ENCODE measurements around the gene KIAA1671. TPM values are rescaled to one million over a fixed set of nuclear protein-coding genes. Genes with fewer than 3 reads are reported as not detected.

The KIAA1671 gene
- total and polyA plus RNA-seq, 2 of the 4 experiments (the other 2 are of a cell fraction) = 0.02 TPM; not detected in 1

GRCh38 chr22:25139062-25139461, 186.5 kb downstream of the KIAA1671 start:
- DNase-seq = no peak
- no peak overlapping the region for H4K91ac ChIP-seq (ENCODE audit: insufficient read depth, low read depth, low read length)
- no peak overlapping the region for H2AFZ ChIP-seq (replicated peaks; ENCODE audit: low read length, poor library complexity)
- H3K4ac ChIP-seq (ENCODE audit: low read depth, low read length) = no peak overlapping the region
- no peak overlapping the region for H2BK5ac ChIP-seq (ENCODE audit: low read depth, low read length, poor library complexity, severe bottlenecking)
- H3K4me2 ChIP-seq (ENCODE audit: low read depth, low read length) = no peak overlapping the region
- dilution Hi-C loops (cut with HindIII; ENCODE audit: low sequenced_read_pairs, unreplicated experiment) (no loop called here), intact Hi-C loops (cut with micrococcal nuclease) (no loop called here), in situ Hi-C loops (cut with MboI; ENCODE audit: low sequenced_read_pairs) (no loop called here)
- TF ChIP-seq CTCF (conservative IDR thresholded peaks at IDR 0.05; ENCODE audit: low read depth, low read length) = no peak
- no peak for TF ChIP-seq MAZ (IDR thresholded peaks at IDR 0.05; ENCODE audit: borderline replicate concordance, low read depth, low read length)
- no peak for TF ChIP-seq RFX5 (IDR thresholded peaks at IDR 0.05; ENCODE audit: low read depth, low read length)
- H3K9ac ChIP-seq (ENCODE audit: low read depth, low read length) = no peak overlapping the region
- POLR2A ChIA-PET (ENCODE audit: unreplicated experiment) = no interaction called here
- H3K23ac ChIP-seq (ENCODE audit: low read depth, low read length) = no peak overlapping the region
- CTCF ChIA-PET = no interaction called here
- no peak overlapping the region for H3K4me3 ChIP-seq (ENCODE audit: insufficient read depth, low read depth, low read length)
- H3K27ac ChIP-seq (ENCODE audit: insufficient read depth, low read length) = no peak overlapping the region
- H4K8ac ChIP-seq (ENCODE audit: low read depth in 2 of 2, low read length in 2 of 2) = no peak overlapping the region
- no peak overlapping the region for H3K56ac ChIP-seq (ENCODE audit: extremely low read depth, insufficient read depth, low read length)
- H3K18ac ChIP-seq (ENCODE audit: low read depth, low read length) = no peak overlapping the region
- H2AK5ac ChIP-seq (ENCODE audit: low read depth, low read length) = no peak overlapping the region
- BruUV-seq (replicated peaks) = no TSS peak
- H3K36me3 ChIP-seq (ENCODE audit: control insufficient read depth, insufficient read depth, low read length) = no peaks in the 10 kb centered on the region
- H4K20me1 ChIP-seq (ENCODE audit: insufficient read depth, low read length) = no peaks in the 10 kb centered on the region
- no peak overlapping the region for H3K14ac ChIP-seq (replicated peaks; ENCODE audit: low read depth, low read length)
- no peaks in the 10 kb centered on the region for H3K27me3 ChIP-seq (ENCODE audit: control insufficient read depth, insufficient read depth, low read length)
- no peak overlapping the region for H4K5ac ChIP-seq (ENCODE audit: low read depth, low read length)
- H3K9me3 ChIP-seq (ENCODE audit: control insufficient read depth, insufficient read depth, low read length) = no peaks in the 10 kb centered on the region
- H2AK9ac ChIP-seq (replicated peaks; ENCODE audit: low read depth, low read length, poor library complexity) = no peak overlapping the region
- WGBS, 2 experiments (ENCODE audit: extremely low coverage in 2 of 2, insufficient read length in 1 of 2) = no CpG with 5 or more reads among the region's 2 CpGs
- no peaks in the 10 kb centered on the region for H3K9me1 ChIP-seq (ENCODE audit: insufficient read depth, low read length)
- no peaks in the 10 kb centered on the region for H3K79me1 ChIP-seq (ENCODE audit: low read depth in 1 of 2, low read length in 2 of 2)
- no peak overlapping the region for H2BK20ac ChIP-seq (ENCODE audit: low read depth, low read length)
- no peak overlapping the region for H2BK15ac ChIP-seq (ENCODE audit: low read depth, low read length)
- no peak for ATAC-seq (ENCODE audit: low read depth)
- H2BK120ac ChIP-seq (ENCODE audit: low read depth, low read length) = no peak overlapping the region
- no peaks in the 10 kb centered on the region for H3K4me1 ChIP-seq (ENCODE audit: control insufficient read depth, insufficient read depth, low read length)
